PC-3 (cell line): ENCODE measurements around the gene MYL5. TPM values are rescaled to one million over a fixed set of nuclear protein-coding genes. Genes with fewer than 3 reads are reported as not detected.

Source experiments
- ATAC-seq: fragments of 200-7000 bp; cut with Tn5 transposase; 2 replicates; pipeline ENCODE4 v1.9.1; 2020; ENCODE audit warnings: mild to moderate bottlenecking, moderate library complexity
- BruUV-seq: library from RNA; stranded (reverse); fragments of 400-500 nt; replicated peaks from 2 replicates; lab custom pipeline; 2021; lab: Mats Ljungman, UMichigan
- CTCF ChIA-PET: fragments of 300-600 bp; sonication (Branson Sonifier 250); formaldehyde crosslinking; loops from one replicate; lab custom pipeline; 2022; ENCODE audit warnings: antibody characterized with exemption; lab: Charles Lee
- POLR2A ChIA-PET: fragments of 300-600 bp; sonication (Branson Sonifier 250); formaldehyde crosslinking; loops from one replicate; lab custom pipeline; 2022; ENCODE audit warnings: antibody characterized with exemption; ENCODE audit not compliant: unreplicated experiment; lab: Charles Lee
- DNase-seq: peaks from one replicate; pipeline ENCODE4 v3.0.0-alpha.2; 2015
- H2AFZ ChIP-seq: fragments of 300-600 bp; sonication (generic); 2 replicates; pipeline ENCODE4 v1.6.0; 2016; ENCODE audit warnings: antibody characterized with exemption, low read length
- H3F3A ChIP-seq: fragments of 300-600 bp; sonication (generic); one replicate; pipeline ENCODE4 v1.6.0; 2017; ENCODE audit warnings: antibody characterized with exemption, low read length, control low read depth, mild to moderate bottlenecking; ENCODE audit not compliant: unreplicated experiment
- H3K27ac ChIP-seq: fragments of 300-600 bp; sonication (generic); 2 replicates; pipeline ENCODE4 v1.5.1; 2016; ENCODE audit warnings: mild to moderate bottlenecking, low read length
- H3K27me3 ChIP-seq: fragments of 300-600 bp; sonication (generic); 2 replicates; pipeline ENCODE4 v1.6.1; 2016; ENCODE audit warnings: low read length, mixed read lengths
- H3K36me3 ChIP-seq: fragments of 300-600 bp; sonication (generic); 2 replicates; pipeline ENCODE4 v1.6.1; 2016; ENCODE audit warnings: low read depth, mixed run types, low read length, mixed read lengths
- H3K4me1 ChIP-seq: fragments of 300-600 bp; sonication (generic); 2 replicates; pipeline ENCODE4 v1.5.1; 2016; ENCODE audit warnings: low read length; ENCODE audit not compliant: insufficient read depth
- H3K4me2 ChIP-seq: fragments of 300-600 bp; sonication (generic); 2 replicates; pipeline ENCODE4 v1.6.0; 2016; ENCODE audit warnings: low read length
- H3K4me3 ChIP-seq: fragments of 300-600 bp; sonication (generic); 2 replicates; pipeline ENCODE4 v1.5.1; 2016; ENCODE audit warnings: mild to moderate bottlenecking, low read length, mixed read lengths
- H3K79me2 ChIP-seq: fragments of 300-600 bp; sonication (generic); 2 replicates; pipeline ENCODE4 v1.6.1; 2017; ENCODE audit warnings: low read length, mixed read lengths
- H3K9ac ChIP-seq: fragments of 300-600 bp; sonication (generic); 2 replicates; pipeline ENCODE4 v1.6.0; 2016; ENCODE audit warnings: mild to moderate bottlenecking, low read length
- H3K9me2 ChIP-seq: fragments of 300-600 bp; sonication (generic); replicated peaks from 2 replicates; pipeline ENCODE4 v1.6.1; 2016; ENCODE audit warnings: mixed run types, low read length, mixed read lengths
- H3K9me3 ChIP-seq: fragments of 300-600 bp; sonication (generic); 2 replicates; pipeline ENCODE4 v1.6.1; 2016; ENCODE audit warnings: low read length, mixed read lengths
- H4K20me1 ChIP-seq: fragments of 300-600 bp; sonication (generic); 2 replicates; pipeline ENCODE4 v1.6.1; 2016; ENCODE audit warnings: low read length, mixed read lengths
- CTCF ChIP-seq: fragments of 300-600 bp; sonication (generic); conservative IDR thresholded peaks from 2 replicates; pipeline ENCODE4 v1.5.1; 2017; ENCODE audit warnings: antibody characterized with exemption, low read depth, mild to moderate bottlenecking, low read length
- EZH2 ChIP-seq: fragments of 300-600 bp; sonication (generic); IDR thresholded peaks from one replicate; pipeline ENCODE4 v1.6.1; 2017; ENCODE audit warnings: antibody characterized with exemption, mild to moderate bottlenecking, low read length; ENCODE audit not compliant: unreplicated experiment
- EZH2phosphoT487 ChIP-seq: fragments of 300-600 bp; sonication (generic); IDR thresholded peaks from 2 replicates; pipeline ENCODE4 v1.6.1; 2018; ENCODE audit warnings: mild to moderate bottlenecking, antibody characterized with exemption, low read length, borderline replicate concordance
- intact Hi-C: fragments of 100-400 bp; cut with micrococcal nuclease; formaldehyde crosslinking; loops from 2 replicates; pipeline ENCODE4 v1.9.0; 2023
- total RNA-seq: library from RNA; depleted of rRNA; stranded (reverse); fragments of >200 nt; gene quantifications from 2 replicates; pipeline ENCODE4 v1.2.3, GENCODE V29; 2014

MYL5 gene
- total RNA-seq, 1 experiment from 2014 or later = 15.2 TPM

DNA sequence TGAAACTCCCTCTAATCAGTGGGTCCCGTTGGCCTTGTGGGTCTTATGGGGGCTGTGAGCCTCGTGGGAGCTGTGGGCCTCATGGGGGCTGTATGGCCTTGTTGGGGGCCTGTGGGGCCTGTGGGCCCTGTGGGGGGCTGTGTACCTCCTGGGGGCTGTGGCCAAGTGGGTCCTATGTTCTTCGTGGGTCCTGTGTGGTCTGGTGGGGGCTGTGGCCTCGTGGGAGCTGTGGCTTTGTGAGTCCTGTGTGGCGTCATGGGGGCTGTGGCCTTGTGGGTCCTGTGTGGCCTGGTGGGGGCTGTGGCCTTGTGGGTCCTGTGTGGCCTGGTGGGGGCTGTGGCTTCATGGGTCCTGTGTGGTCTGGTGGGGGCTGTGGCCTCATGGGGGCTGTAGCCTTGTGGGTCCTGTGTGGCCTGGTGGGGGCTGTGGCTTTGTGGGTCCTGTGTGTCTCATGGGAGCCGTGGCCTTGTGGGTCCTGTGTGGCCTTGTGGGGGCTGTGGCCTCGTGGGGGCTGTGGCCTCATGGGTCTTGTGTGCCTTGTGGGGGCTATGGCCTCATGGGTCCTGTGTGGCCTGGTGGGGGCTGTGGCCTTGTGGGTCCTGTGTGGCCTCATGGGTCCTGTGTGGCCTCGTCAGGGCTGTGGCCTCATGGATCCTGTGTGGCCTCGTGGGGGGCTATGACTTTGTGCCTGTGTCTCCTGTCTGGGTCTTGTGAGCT lies 38.7 kb downstream of the MYL5 start:
- Histone ChIP-seq H3K4me1 (no peaks in the 10 kb centered on the region), H3K27ac (no peak overlapping the region), H2AFZ (no peak overlapping the region), H3F3A (no peaks in the 10 kb centered on the region), H3K9me2 (no peaks in the 10 kb centered on the region), H3K4me2 (no peak overlapping the region), H3K9ac (no peak overlapping the region), H3K27me3 (no peaks in the 10 kb centered on the region), H3K36me3 (no peaks in the 10 kb centered on the region), H4K20me1 (no peaks in the 10 kb centered on the region), H3K79me2 (peaks cover 78% of the 10 kb centered on the region), H3K4me3 (no peak overlapping the region), H3K9me3 (no peaks in the 10 kb centered on the region)
- no TSS peak for BruUV-seq
- DNase-seq = no peak
- TF ChIP-seq EZH2 (no peak), EZH2phosphoT487 (no peak)
- intact Hi-C loops = no loop called here
- ATAC-seq = no peak
- POLR2A ChIA-PET = no interaction called here
- CTCF ChIA-PET = no interaction called here

- no TSS peak for BruUV-seq
- no peaks in the 10 kb centered on the region for H3K27me3 ChIP-seq
- H3K4me2 ChIP-seq = no peak overlapping the region
- no peaks in the 10 kb centered on the region for H4K20me1 ChIP-seq
- no peak overlapping the region for H2AFZ ChIP-seq
- DNase-seq = no peak
- ChIA-PET POLR2A (no interaction called here), CTCF (no interaction called here)
- H3F3A ChIP-seq = no peaks in the 10 kb centered on the region
- ATAC-seq = no peak
- H3K79me2 ChIP-seq = peaks cover 78% of the 10 kb centered on the region
- no peaks in the 10 kb centered on the region for H3K4me1 ChIP-seq
- TF ChIP-seq EZH2 (no peak), EZH2phosphoT487 (no peak), CTCF (no peak)
- H3K9me2 ChIP-seq = no peaks in the 10 kb centered on the region
- H3K36me3 ChIP-seq = no peaks in the 10 kb centered on the region
- no peaks in the 10 kb centered on the region for H3K9me3 ChIP-seq
- H3K4me3 ChIP-seq = no peak overlapping the region
- H3K9ac ChIP-seq = no peak overlapping the region
- H3K27ac ChIP-seq = no peak overlapping the region
- intact Hi-C loops = no loop called here
These were observed 39.7 kb downstream of the MYL5 start for GRCh38 chr4:714087-714486.

GRCh38 chr4:717601-718320 lies 43.4 kb downstream of the MYL5 start:
- Histone ChIP-seq H3K27me3 (no peaks in the 10 kb centered on the region), H2AFZ (no peak overlapping the region), H3K4me1 (no peaks in the 10 kb centered on the region), H3K36me3 (no peaks in the 10 kb centered on the region), H3K9ac (no peak overlapping the region), H3K9me2 (no peaks in the 10 kb centered on the region), H3K9me3 (no peaks in the 10 kb centered on the region), H3K4me3 (no peak overlapping the region), H3F3A (no peaks in the 10 kb centered on the region), H4K20me1 (no peaks in the 10 kb centered on the region), H3K4me2 (no peak overlapping the region), H3K27ac (no peak overlapping the region), H3K79me2 (peaks cover 67% of the 10 kb centered on the region)
- intact Hi-C loops = no loop called here
- BruUV-seq = no TSS peak
- TF ChIP-seq EZH2phosphoT487 (no peak), EZH2 (no peak), CTCF (no peak)
- ChIA-PET CTCF (no interaction called here), POLR2A (no interaction called here)
- DNase-seq (no peak), ATAC-seq (no peak)
